ENCODE results near the gene SLAIN2.
"Not testable (repeated sequence)": the region's sequence is repeated elsewhere in the genome, so short reads cannot be mapped to it uniquely, and the experiment has no call there.

SLAIN2 gene

DNA sequence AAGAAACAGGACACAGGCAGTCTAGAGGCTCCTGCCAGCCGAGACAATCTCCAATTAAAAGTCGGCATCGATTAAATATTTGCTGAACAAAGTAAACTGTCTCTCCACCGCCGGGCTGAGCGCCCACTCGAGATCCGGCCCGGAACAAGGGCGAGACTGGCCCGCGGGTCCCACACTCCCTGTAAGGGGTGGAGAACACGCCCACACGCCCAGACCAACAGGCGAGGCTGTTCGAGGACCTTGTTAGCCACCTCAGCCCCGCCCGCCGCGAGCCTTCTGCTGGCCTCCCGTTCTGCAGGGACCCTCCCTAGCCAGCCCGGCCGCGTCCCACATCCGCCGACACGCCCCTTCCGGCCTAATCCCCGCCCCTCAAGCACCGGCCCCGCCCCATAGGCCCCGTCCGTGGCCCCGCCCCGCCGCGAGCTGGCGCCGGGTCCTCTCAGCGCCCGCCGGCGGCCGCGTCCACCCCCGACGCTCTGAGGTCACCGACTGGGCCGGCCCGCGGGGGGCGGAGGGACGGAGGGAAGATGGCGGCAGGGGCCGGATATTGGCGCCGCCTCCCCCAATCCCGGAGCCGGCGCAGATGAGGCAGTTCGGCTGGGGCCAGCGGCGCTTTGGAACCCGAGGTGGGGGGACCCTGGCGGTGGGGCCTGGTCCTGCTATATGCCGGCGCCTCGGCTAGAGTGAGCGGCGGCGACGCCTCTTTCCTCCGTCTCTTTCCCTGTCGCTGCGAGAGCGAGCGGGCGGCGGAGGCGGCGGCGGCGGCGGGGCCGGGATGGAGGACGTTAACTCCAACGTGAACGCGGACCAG, at the start of gene SLAIN2:
Gene SLAIN2, plus strand, starts transcription at position 565 of the 811 bp plus-strand sequence. Its CDS starts 211 bp downstream, at position 776.
- peak; percentile 98 for DNase-seq

DNA sequence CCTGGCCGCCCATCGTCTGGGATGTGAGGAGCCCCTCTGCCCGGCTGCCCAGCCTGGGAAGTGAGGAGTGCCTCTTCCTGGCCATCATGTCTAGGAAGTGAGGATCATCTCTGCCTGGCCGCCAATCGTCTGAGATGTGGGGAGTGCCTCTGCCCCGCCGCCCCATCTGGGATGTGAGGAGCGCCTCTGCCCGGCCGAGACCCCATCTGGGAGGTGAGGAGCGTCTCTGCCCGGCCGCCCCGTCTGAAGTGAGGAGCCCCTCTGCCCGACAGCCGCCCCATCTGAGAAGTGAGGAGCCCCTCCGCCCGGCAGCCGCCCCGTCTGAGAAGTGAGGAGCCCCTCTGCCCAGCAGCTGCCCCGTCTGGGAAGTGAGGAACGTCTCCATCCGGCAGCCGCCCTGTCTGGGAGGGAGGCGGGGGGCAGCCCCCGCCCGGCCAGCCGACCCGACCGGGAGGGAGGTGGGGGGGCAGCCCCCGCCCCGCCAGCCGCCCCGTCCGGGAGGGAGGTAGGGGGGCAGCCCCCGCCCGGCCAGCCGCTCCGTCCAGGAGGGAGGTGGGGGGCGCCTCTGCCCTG, 49.0 kb upstream of the SLAIN2 start:
- not testable (repeated sequence) for DNase-seq

DNA sequence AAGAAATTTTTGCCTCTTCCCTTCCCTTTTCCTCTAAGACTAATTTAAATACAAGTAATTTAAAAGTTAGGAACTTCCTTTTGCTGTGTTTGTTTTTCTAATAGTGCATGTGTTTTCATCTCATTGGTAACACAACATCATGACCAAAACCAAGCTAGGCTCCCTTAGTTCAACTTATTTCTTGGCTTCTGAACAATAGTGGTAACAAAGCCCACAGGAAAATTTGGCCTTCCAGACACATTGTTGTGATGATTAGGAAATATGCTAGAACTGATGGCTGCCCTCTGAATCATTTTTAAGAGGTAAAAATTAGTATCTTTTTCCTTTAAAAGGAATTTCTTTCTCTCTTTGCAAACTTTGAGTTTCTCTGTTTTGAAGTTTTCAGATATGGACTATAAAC, 46.2 kb upstream of the SLAIN2 start:
- DNase-seq: no peak

DNA sequence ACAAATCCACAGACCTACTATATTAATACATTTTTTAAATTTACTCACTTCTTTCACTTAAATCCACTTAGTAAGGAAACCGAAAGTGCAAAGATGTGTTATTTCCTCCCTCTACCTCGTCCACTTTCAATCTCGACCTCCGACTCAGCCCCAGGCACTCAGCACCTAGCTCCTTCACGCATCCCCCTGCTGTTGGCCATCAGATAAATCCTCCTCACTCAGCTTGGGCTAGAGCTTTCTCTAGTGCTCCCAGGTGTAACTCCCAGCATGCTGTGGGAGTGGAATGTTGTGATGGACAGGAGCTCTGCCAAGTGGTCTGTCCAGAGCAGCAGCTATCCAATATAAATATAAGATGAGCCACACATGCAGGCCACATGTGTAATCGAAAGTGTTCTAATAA, 45.0 kb upstream of the SLAIN2 start:
- no peak for DNase-seq

DNA sequence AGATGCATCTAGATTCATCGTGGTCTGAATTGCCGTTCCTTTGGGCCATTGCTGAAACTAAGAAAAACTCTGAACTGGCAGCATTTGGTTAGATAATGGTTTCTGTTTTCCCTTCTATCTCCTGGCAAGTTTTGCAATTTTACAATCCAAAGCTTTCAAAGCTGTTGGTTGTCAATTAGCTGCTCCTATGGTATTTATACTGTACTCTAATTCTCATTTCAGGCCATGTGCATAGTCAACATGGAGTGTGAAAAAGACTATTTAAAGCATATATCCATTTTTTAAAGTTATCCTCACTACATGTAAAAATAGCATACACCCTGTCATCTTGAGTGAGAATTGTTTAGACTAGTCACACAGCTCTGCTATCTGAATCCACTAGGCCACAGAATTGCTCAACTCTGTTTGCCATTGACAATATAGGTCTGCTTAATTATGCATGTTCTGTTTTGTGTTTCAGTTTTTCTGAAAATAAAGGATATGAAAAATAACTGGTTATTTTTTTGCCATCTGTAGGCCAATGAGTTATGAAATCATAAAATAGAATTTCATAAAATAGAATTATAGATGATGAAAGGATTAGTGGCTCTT, 44.0 kb upstream of the SLAIN2 start:
- no peak for DNase-seq

DNA sequence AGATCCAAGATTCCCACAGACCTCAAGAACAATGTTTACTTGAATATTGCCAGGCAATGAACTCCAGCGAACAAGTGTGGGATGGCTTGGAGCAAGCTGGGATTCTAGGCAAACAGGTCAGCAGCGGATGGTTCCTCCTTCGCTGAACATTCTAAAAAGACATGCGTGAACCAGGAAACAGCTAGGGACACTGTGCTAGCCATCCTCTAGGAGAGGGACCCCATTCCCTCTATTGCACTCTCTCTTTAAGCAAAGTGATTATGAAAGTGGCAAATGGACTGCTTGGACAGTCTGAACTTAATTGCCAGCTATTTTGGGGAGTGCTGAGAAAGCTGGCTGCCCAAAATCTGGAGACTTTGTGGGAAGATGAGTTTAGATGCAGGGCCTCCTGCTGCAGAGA, 41.8 kb upstream of the SLAIN2 start:
- DNase-seq: no peak

DNA sequence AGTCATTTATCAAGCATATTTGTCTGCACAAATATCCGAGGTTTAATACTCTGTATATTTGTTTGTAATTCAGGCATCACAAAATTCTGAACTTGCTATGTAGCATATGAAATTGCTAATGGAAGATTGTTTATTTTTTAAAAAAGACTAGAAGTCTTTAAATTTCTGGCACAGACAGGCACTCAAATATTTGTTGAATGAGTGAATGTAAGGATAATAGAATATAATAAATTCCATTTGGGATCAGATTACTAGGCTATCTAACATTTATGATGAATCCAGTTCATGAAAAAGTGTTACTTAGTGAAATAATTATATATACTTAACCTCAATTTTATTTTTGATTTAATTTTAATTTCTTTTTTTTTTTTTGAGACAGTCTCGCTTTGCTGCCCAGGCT, 41.3 kb upstream of the SLAIN2 start:
- DNase-seq: no peak

DNA sequence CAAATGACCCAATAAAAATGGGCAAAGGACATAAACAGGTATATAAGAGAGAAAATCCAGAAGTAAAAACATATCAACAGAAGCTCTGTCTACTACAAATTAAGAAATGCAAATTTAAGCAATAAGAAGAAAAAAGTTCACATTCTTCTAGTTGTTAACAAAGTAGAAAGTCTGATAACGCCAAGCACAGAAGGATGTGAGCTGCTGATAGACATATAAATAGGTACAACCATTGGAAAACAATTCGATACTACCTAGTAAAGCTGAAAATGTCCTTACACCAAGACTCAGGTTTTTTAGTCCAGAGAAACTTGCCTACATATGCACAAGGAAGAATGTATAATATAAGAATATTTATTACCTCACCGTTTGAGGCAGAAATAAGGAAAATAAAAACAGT, 35.8 kb upstream of the SLAIN2 start:
- DNase-seq: no peak

DNA sequence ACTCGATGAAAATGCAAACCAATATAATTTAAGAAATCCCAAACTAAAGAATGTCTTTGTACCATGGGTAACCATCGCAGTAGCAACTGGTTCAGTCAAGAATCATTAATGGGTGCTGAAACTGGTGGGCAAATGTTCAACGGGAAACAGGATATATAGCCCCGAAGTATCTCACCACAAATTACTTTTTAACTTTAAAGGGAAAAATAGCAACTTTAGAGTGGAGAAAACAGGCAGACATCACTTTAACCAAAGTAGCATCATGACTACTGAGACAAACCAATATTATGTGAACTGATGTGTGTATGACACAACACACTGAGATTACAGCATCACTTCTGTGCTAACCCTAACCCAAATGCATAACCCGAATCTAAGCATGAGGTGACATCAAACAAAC, 33.8 kb upstream of the SLAIN2 start:
- no peak for DNase-seq

DNA sequence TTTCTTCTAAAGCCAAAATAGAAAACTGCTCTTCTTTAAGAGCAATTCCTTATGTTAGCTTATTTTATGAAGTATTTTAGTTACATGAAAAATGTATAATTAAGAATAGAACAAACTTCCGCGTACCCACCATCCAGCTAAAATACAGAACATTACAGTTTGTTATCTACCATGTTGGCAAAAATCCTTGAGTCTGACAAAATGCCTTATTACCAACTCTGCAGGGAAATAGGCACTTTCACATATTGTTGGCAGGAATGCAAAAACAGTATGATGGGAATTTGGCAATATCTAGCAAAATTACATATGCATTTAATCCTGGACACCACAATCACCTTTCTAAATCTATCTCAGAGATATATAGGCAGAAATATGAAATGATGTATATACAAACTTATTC, 32.4 kb upstream of the SLAIN2 start:
- DNase-seq: no peak

DNA sequence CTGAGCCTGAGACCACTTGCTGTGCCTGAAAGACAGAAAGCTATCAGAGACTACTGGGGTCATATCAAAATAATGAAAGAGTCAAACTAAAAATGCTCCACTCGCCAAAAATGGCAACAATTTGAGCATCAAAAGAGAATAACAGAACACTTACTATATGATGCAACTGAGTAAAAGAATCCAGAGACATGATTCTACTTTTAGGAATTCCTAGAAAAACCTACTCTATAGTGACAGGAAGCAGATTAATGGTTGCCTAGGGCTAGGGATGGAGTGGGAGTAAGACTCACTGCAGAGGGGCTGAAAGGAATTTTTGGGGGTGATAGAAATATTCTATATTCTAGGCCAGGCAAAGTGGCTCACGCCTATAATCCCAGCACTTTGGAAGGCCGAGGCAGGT, 29.4 kb upstream of the SLAIN2 start:
- no peak for DNase-seq

DNA sequence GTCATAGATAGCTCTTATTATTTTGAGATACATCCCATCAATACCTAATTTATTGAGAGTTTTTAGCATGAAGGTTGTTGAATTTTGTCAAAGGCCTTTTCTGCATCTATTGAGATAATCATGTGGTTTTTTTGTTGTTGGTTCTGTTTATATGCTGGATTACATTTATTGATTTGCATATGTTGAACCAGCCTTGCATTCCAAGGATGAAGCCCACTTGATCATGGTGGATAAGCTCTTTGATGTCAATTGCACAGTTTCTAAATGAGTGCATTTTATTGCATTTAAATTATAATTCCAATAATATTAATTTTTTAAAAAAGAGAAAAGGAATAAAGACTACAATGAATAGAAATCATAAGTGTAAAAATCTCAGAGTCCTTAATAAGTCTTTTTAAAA, 26.6 kb upstream of the SLAIN2 start:
- not testable (repeated sequence) for DNase-seq

DNA sequence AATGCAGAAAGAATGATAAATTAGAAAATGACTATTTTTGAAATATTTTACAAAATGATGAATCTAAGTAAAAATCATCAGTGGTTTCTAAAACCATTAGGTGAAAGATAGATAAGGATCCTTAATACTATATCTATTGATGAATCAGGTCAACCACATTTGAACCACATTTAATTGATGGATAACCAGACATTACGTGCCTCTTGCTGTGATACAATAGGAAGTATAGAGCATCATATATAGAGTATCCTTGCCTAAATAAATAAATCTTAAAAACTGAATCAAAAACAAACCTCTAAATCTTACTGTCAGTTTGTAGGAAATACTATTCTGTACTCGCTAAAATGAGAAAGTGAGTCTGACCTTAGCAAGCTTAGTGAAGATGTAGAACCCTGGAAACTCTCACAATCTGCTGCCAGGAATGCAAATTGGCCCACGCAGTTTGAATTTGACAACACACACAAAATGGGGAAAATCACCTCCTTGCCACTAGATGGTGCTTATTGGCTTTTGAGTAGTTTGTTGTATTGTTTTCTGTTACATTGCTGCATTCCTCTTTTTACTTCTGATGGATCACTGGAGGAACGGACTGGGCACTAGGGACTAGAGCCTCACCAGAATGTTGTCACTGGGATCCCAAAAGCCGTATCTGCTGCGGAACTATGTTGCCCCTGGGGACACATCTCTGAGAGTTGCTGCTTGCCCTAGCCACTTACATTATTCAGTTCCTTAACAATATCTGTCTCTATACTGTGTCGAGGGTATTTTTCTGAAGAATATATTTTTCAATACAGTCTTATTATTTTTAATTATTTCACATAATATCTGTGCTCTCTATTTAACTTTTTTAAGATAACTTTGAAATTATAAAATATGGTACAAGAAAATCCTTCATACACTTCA, 25.4 kb upstream of the SLAIN2 start:
- peak; percentile 64 for DNase-seq

DNA sequence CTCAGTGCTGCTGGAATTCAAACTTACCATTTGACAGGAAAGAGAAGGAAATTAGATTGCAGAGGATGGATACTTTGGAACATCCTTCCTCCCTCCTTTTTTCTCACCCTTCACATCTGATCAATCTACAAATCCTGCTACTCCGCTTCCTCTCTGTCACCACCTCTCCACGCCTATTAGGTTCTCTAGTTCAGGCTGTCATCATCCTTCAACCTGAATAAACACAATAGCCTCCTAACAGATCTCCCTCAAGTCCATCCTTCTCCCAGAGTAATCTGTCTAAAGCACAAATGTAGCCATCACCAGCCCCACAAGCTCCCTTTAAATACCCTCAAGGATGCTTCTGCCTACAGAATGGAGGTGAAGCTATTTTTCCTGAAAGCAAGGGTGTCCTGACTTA, 20.0 kb upstream of the SLAIN2 start:
- peak; percentile 0 for DNase-seq

DNA sequence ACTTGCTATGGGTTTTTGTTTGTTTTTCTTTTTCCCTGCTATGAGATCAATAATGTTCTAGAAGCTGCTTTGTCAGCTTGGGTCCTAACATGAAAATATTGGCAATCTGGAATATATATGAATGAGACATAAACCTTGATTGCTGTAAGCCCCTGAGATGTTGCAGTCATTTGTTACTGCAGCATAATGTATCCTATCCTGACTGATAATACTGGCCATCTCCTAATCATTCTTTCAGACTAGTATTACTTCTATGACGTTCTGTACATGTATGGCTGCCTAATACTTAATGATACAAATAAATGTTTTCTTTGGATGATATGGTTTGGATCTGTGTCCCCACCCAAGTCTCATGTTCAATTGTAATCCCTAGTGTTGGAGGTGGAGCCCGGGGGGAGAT, 19.3 kb upstream of the SLAIN2 start:
- DNase-seq: no peak

DNA sequence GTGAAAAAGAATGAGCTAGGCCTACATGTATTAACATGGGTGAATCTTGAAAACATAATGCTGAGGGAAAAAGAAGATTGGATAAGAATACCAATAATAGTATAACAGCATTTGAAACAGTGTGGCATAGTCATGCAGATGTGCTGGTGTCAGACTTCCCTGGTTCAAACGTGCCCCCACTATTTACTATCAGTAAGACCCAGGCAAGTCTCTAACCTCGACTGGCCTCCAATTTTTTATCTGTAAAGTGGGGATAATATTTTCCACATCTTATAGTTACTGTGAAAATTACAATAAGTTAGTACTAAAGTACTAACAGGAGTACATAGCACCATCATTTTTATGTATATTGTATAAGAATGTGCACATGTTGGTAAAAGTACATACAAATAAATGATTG, 17.0 kb upstream of the SLAIN2 start:
- DNase-seq: no peak

DNA sequence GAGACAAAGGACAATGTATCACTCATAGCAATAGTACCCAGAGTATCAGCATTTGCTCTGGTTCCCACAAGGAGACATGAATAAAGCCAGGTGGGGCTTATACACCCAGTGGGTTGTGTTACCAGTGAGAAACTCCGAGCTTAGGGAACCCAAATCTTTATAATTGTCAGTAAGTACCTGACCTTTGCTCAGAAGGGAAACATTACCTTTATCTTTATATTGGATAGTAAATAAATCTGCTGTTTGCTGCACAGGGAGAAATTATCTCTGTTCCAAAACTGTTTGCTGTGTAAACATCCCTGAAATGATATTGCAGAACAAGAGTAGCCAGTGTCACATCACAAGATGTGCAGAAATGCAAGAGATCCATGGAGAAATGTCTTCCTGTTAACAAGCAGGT, 12.1 kb upstream of the SLAIN2 start:
- DNase-seq: peak; percentile 45

DNA sequence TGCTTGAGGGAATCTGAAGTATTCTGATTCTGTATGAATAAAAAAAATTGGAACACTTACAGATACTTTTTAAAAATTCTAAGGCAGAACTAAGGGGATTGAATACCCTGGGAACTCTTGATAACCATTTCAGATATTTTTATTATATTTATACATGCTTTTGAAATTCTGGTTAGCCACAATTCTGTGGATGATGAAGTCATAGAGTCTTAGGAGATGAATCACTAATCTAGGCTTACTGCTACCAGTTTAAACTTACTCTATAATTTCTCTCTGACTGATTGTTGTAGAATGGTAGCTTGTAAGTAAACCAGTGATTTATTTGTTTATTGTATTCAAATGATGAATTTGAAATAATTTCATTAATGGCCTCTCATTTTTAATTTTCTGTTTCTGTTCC, 11.4 kb upstream of the SLAIN2 start:
- no peak for DNase-seq

DNA sequence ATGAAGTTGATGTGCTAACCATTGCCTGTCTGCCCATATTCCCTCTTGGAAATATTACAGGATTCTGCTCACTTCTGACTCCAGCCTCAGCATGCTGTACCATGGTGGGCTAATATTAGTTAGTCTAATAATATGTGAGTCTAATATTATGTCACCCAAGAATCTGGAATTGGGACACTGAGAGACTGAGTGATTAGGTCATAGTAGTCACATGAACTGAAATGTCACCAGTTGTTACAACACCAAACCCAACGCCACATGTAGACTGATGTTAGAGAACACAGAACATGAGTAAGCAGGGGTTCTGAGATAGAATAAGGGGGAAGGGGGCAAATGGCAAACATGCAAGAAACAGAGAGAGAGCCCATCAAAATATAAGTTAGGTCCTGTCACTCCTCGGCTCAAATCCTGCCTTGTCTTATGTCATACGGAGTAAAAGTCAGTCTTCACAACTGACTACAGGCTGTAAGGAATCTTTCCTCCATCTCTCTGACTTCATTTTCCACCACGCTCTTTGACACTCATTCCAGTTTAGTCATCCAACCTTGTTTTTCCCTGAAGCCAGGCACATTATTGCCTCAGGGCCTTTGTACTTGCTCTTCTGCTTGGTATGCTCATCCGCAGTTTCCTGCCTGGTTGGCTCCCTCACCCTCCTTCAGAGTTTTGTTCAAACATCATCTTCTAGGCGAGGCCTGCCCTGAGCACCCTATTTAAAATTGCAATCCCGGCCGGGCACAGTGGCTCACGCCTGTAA, 9.6 kb upstream of the SLAIN2 start:
- no peak for DNase-seq

DNA sequence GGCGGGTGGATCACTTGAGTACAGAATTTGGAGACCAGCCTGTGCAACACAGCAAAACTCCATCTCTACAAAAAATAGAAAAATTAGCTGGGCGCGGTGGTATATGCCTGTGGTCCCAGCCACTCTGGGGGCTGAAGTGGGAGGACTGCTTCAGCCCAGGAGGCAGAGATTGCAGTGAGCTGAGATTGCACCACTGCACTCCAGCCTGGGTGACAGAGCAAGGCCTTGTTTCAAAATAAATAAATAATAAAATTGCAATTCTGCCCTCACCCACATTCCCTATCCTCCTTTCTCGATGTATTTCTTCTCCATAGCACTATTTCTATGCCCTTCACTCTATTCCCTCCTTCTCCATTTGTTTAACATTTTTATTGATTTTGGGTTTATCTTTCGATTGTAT, 8.7 kb upstream of the SLAIN2 start:
- DNase-seq: no peak

DNA sequence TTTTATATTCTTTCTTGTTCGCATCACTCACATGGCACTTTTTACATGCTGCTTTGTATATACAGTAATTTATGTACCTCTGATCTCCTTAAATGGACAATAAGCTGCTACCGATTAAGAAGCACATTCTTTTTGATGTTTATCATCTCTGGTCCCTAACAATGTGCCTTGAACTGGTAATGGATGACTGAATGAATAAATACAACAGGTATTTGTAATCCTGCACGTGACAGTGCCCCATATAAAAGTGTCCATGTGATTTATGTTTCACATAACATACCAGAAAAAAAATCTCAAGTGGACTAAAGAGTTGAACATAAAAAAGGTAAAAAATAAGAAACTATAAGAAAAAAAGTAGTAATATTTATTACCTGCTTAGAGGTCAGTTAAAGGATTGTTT, 7.7 kb upstream of the SLAIN2 start:
- DNase-seq: peak; percentile 18

DNA sequence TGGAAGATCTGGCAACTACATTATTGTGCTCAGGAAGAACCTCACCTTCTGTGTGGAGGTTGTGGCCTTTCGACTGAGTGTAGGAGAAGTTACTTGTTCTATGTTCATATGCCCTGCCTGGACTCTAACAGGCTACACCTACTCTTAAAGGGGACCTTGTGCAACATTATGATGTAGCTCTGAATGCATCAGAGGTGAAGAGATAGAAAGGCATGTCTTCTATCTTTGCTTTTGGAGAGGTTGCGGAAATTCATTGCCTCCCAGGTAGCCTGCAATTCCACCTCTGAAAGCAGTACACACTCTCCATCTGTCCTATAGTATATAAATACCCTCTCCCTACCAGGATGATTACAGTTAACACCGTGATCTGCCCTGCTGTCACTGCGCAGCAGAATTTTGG, 7.1 kb upstream of the SLAIN2 start:
- DNase-seq: no peak

Data from NCI-H69 (cell line).